DND-41 (cell line): Measurements from ENCODE around the gene PADI4.

Experiments used
- CTCF ChIP-seq: IDR thresholded peaks from 2 replicates; pipeline ENCODE4 v1.5.1; 2012; ENCODE audit warnings: borderline replicate concordance, low read length, moderate library complexity, mild to moderate bottlenecking; ENCODE audit not compliant: poor library complexity, severe bottlenecking; ENCODE audit errors: extremely low read depth
- EZH2 ChIP-seq: IDR thresholded peaks from 3 replicates; pipeline ENCODE4 v1.6.1; 2012; ENCODE audit warnings: borderline replicate concordance, low read depth, mild to moderate bottlenecking, moderate library complexity, low read length, inconsistent platforms; ENCODE audit not compliant: severe bottlenecking

GRCh38 chr1:17313530-17314309 lies 5.7 kb downstream of the PADI4 start:
- no peak for TF ChIP-seq CTCF
- TF ChIP-seq EZH2, result no peak
